ENCODE data around the gene PRKCZ. TPM values are rescaled to one million over a fixed set of nuclear protein-coding genes. Genes with fewer than 3 reads are reported as not detected.
A peak's percentile ranks its signal among the peaks of the same experiment; 100 is the strongest.

PRKCZ gene
- polyA plus RNA-seq, 4 donors, result 44.2 to 252 (median 144) TPM

DNA sequence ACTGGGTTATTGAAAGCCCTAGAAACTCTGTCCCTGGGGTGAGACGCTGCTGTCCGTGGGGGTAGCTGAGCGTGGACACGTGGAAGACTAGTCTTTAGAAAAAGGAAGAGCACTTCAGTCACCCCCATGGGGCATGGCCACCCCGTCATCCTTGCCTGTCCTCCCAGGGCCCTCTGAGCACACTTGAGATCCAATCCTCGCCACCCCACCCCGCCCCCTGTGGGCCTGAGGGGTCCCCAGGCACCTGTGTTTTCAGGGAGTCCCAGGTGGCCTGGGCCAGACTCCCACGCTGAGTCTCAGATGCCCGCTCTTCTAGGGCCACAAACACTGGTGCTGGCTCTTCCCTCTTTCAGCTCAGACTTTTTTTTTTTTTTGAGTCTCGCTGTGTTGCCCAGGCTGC is 2.5 kb downstream of the PRKCZ start:
- Histone ChIP-seq H3K36me3 (ENCODE audit: control insufficient read depth in 3 of 3, insufficient read depth in 2 of 3, low read depth in 1 of 3, low read length in 3 of 3) (peaks cover 0 to 49% (median 5%) of the 10 kb centered on the region in 3 donors), H3K9me3 (ENCODE audit: control insufficient read depth in 2 of 2, insufficient read depth in 1 of 2, low read depth in 1 of 2, low read length in 1 of 2) (no peaks in the 10 kb centered on the region), H3K4me3 (ENCODE audit: low read depth in 1 of 3, low read length in 3 of 3) (peak overlapping the region in 2 of 3 donors; percentile 91 to 93), H3K4me1 (ENCODE audit: control insufficient read depth in 3 of 3, insufficient read depth in 2 of 3, low read depth in 1 of 3, low read length in 2 of 3) (peaks cover 2 to 45% (median 4%) of the 10 kb centered on the region in 3 donors), H3K27ac (ENCODE audit: low read depth in 1 of 3, low read length in 2 of 3) (peak overlapping the region in 2 of 3 donors; percentile 83 to 90), H3K27me3 (ENCODE audit: control insufficient read depth in 3 of 3, insufficient read depth in 3 of 3, low read length in 3 of 3) (peaks cover 0 to 10% (median 0%) of the 10 kb centered on the region in 3 donors)
- WGBS, 3 donors, result 83 to 87% (median 84%) methylated on average over 10 of the region's 10 CpGs
- DNase-seq (no peak), FAIRE-seq (no peak)

DNA sequence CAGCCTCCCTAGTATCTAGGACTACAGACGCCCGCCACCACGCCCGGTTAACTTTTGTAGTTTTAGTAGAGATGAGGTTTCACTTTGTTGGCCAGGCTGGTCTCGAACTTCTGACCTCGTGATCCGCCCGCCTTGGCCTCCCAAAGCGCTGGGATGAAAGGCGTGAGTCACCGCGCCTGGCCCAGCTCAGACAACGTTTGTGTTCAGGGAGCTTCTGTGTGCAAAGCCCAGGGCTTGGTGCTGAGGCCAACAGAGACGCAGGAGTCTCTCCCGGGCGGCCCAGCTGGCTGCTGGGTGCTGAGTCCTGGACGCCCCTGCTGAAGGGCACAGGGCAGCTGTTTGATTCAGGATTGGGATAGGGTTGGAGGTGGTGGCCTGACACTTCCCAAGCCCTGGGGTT is 3.0 kb downstream of the PRKCZ start:
- H3K27ac ChIP-seq (ENCODE audit: low read depth in 1 of 3, low read length in 2 of 3), result peak overlapping the region; percentile 5 to 83 (median 50)
- H3K9me3 ChIP-seq (ENCODE audit: control insufficient read depth in 2 of 2, insufficient read depth in 1 of 2, low read depth in 1 of 2, low read length in 1 of 2), result no peaks in the 10 kb centered on the region
- peaks cover 0 to 10% (median 0%) of the 10 kb centered on the region in 3 donors for H3K27me3 ChIP-seq (ENCODE audit: control insufficient read depth in 3 of 3, insufficient read depth in 3 of 3, low read length in 3 of 3)
- 49 to 73% (median 63%) methylated on average over 17 of the region's 17 CpGs for WGBS, 3 donors
- peak in 1 of 2 donors; percentile 29 for DNase-seq
- peaks cover 0 to 52% (median 5%) of the 10 kb centered on the region in 3 donors for H3K36me3 ChIP-seq (ENCODE audit: control insufficient read depth in 3 of 3, insufficient read depth in 2 of 3, low read depth in 1 of 3, low read length in 3 of 3)
- no peak overlapping the region for H3K4me3 ChIP-seq (ENCODE audit: low read depth in 1 of 3, low read length in 3 of 3)
- FAIRE-seq, result no peak
- H3K4me1 ChIP-seq (ENCODE audit: control insufficient read depth in 3 of 3, insufficient read depth in 2 of 3, low read depth in 1 of 3, low read length in 2 of 3), result peaks cover 0 to 40% (median 3%) of the 10 kb centered on the region in 3 donors

DNA sequence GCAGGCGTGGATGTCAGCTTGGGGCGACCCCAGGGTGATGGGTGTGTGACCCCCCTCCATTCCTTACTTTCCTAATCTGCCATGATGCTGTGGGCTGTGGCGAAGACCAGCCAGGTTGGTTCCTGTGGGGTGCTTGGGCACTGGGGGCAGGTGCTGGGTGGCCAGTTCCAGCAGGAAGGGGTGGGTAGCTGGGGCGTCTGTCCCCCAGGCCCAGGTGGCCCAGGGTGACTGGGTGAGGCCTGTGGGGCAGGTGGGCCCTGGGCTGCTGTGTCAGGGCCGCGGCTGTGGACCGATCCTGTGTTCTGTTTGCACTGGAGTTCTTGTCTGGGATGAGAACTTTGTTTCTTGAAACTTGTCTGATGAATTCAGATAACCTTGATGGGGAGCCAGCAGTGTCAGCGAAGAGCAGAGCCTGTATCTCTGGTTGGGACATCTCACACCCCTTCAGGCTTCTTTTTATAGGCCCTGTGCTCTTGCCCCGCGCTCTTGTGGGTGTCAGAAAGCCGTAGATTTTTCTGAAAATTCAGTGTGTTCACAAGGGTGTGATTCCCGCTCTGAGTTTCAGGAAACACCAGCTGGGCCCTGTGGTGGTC is 3.7 kb downstream of the PRKCZ start:
- Histone ChIP-seq H3K4me3 (ENCODE audit: low read depth in 1 of 3, low read length in 3 of 3) (no peak overlapping the region), H3K4me1 (ENCODE audit: control insufficient read depth in 3 of 3, insufficient read depth in 2 of 3, low read depth in 1 of 3, low read length in 2 of 3) (peaks cover 0 to 33% (median 3%) of the 10 kb centered on the region in 3 donors), H3K27me3 (ENCODE audit: control insufficient read depth in 3 of 3, insufficient read depth in 3 of 3, low read length in 3 of 3) (peaks cover 0 to 10% (median 0%) of the 10 kb centered on the region in 3 donors), H3K27ac (ENCODE audit: low read depth in 1 of 3, low read length in 2 of 3) (peak overlapping the region in 1 of 3 donors; percentile 83), H3K36me3 (ENCODE audit: control insufficient read depth in 3 of 3, insufficient read depth in 2 of 3, low read depth in 1 of 3, low read length in 3 of 3) (peaks cover 0 to 58% (median 5%) of the 10 kb centered on the region in 3 donors), H3K9me3 (ENCODE audit: control insufficient read depth in 2 of 2, insufficient read depth in 1 of 2, low read depth in 1 of 2, low read length in 1 of 2) (no peaks in the 10 kb centered on the region)
- FAIRE-seq, result no peak
- no peak for DNase-seq
- 75 to 84% (median 84%) methylated on average over 10 to 12 of the region's 12 CpGs for WGBS, 3 donors

DNA sequence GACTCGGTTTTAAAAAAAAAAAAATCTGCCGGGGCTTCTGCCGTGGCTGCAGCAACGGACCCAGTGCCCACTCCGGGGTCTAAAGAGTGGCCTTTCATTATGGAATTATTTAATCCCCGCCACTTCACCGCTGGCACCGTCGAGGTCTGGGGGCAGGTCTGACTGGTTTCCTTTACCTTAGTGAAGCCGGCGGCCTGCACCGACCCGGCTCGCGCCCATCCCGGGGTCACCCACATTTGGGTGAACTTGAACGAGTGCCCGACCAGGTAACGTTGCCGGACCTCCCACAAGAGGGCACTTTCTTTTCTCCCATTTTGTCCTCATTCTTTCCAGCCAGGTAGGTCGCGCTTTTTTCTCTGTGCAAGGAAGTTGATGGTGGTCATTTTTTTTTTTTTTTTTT is 4.3 kb downstream of the PRKCZ start:
- peaks cover 0 to 6% (median 0%) of the 10 kb centered on the region in 3 donors for H3K27me3 ChIP-seq (ENCODE audit: control insufficient read depth in 3 of 3, insufficient read depth in 3 of 3, low read length in 3 of 3)
- FAIRE-seq (no peak), DNase-seq (no peak)
- peaks cover 0 to 64% (median 5%) of the 10 kb centered on the region in 3 donors for H3K36me3 ChIP-seq (ENCODE audit: control insufficient read depth in 3 of 3, insufficient read depth in 2 of 3, low read depth in 1 of 3, low read length in 3 of 3)
- no peak overlapping the region for H3K27ac ChIP-seq (ENCODE audit: low read depth in 1 of 3, low read length in 2 of 3)
- H3K9me3 ChIP-seq (ENCODE audit: control insufficient read depth in 2 of 2, insufficient read depth in 1 of 2, low read depth in 1 of 2, low read length in 1 of 2), result no peaks in the 10 kb centered on the region
- WGBS, 3 donors, result 82 to 86% (median 85%) methylated on average over 22 of the region's 22 CpGs
- peaks cover 0 to 27% (median 3%) of the 10 kb centered on the region in 3 donors for H3K4me1 ChIP-seq (ENCODE audit: control insufficient read depth in 3 of 3, insufficient read depth in 2 of 3, low read depth in 1 of 3, low read length in 2 of 3)
- no peak overlapping the region for H3K4me3 ChIP-seq (ENCODE audit: low read depth in 1 of 3, low read length in 3 of 3)

DNA sequence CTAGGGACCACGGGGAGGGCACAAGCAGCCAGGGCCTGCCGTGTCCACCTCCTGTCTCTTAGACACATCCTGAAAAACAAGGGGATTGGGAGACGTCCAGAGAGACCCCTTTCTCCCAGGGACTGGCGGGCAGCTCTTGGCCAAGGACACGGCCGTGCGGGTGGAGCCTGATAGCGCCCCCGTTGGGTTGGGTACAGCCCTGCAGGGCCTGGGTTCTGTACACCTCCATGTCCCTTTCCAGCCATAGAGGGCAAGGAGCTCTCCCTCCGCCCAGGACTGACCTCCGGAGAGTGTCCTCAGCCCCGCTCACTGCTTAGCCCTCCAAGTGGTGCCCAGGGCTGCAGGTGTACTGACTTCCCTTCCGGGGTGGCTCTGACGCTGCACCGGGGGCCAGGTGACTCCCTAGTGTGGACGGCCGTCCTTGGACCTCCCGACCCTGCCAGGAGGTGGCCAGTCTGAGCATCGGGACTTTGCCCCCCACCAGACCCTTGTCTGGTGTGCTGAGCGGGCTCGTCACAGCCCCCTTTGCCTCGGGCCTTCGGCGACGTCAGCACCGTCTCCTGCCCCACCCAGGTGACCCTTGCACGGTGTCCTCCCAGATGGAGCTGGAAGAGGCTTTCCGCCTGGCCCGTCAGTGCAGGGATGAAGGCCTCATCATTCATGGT is 5.8 kb downstream of the PRKCZ start:
- Histone ChIP-seq H3K36me3 (ENCODE audit: control insufficient read depth in 3 of 3, insufficient read depth in 2 of 3, low read depth in 1 of 3, low read length in 3 of 3) (peaks cover 2 to 79% (median 8%) of the 10 kb centered on the region in 3 donors), H3K27ac (ENCODE audit: low read depth in 1 of 3, low read length in 2 of 3) (peak overlapping the region in 1 of 3 donors; percentile 81), H3K9me3 (ENCODE audit: control insufficient read depth in 2 of 2, insufficient read depth in 1 of 2, low read depth in 1 of 2, low read length in 1 of 2) (no peaks in the 10 kb centered on the region), H3K4me1 (ENCODE audit: control insufficient read depth in 3 of 3, insufficient read depth in 2 of 3, low read depth in 1 of 3, low read length in 2 of 3) (peaks cover 0 to 24% (median 3%) of the 10 kb centered on the region in 3 donors), H3K4me3 (ENCODE audit: low read depth in 1 of 3, low read length in 3 of 3) (no peak overlapping the region), H3K27me3 (ENCODE audit: control insufficient read depth in 3 of 3, insufficient read depth in 3 of 3, low read length in 3 of 3) (no peaks in the 10 kb centered on the region)
- WGBS, 3 donors, result 89 to 91% (median 90%) methylated on average over 29 of the region's 29 CpGs
- no peak for FAIRE-seq
- DNase-seq, result peak in 1 of 2 donors; percentile 33

DNA sequence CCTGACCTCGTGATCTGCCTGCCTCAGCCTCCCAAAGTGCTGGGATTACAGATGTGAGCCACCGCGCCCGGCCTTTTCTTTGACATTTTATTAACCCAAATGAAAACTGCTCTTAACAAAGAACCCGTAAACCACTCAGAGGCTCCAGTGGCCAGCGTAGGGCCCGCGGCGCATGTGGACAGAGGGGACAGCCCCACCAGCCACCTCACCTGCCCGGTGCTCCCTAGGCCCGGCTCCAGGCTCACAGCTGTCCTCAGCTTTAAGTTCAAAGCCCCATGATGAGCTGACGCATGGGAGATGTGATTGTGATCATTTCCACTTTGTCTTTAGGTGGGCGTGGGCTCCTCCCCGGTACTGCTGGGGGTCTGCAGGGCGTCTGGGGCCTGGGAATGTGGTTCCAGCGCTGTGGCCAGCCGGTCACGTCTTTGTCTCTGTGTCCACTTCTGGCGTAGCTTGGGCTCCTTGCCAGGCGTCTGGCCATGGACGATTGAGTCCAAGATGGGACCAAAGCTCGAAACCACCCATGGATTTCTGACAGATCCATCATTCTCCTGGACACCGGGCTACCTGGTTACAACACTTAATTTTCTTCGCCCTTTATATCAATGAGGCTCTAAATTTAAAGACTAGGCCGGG is 6.9 kb downstream of the PRKCZ start:
- FAIRE-seq (no peak), DNase-seq (no peak)
- H3K27ac ChIP-seq (ENCODE audit: low read depth in 1 of 3, low read length in 2 of 3), result no peak overlapping the region
- no peak overlapping the region for H3K4me3 ChIP-seq (ENCODE audit: low read depth in 1 of 3, low read length in 3 of 3)
- H3K4me1 ChIP-seq (ENCODE audit: control insufficient read depth in 3 of 3, insufficient read depth in 2 of 3, low read depth in 1 of 3, low read length in 2 of 3), result peaks cover 0 to 20% (median 0%) of the 10 kb centered on the region in 3 donors
- H3K27me3 ChIP-seq (ENCODE audit: control insufficient read depth in 3 of 3, insufficient read depth in 3 of 3, low read length in 3 of 3), result no peaks in the 10 kb centered on the region
- H3K36me3 ChIP-seq (ENCODE audit: control insufficient read depth in 3 of 3, insufficient read depth in 2 of 3, low read depth in 1 of 3, low read length in 3 of 3), result peaks cover 2 to 89% (median 8%) of the 10 kb centered on the region in 3 donors
- H3K9me3 ChIP-seq (ENCODE audit: control insufficient read depth in 2 of 2, insufficient read depth in 1 of 2, low read depth in 1 of 2, low read length in 1 of 2), result no peaks in the 10 kb centered on the region
- 93 to 94% (median 94%) methylated on average over 25 of the region's 25 CpGs for WGBS, 3 donors

DNA sequence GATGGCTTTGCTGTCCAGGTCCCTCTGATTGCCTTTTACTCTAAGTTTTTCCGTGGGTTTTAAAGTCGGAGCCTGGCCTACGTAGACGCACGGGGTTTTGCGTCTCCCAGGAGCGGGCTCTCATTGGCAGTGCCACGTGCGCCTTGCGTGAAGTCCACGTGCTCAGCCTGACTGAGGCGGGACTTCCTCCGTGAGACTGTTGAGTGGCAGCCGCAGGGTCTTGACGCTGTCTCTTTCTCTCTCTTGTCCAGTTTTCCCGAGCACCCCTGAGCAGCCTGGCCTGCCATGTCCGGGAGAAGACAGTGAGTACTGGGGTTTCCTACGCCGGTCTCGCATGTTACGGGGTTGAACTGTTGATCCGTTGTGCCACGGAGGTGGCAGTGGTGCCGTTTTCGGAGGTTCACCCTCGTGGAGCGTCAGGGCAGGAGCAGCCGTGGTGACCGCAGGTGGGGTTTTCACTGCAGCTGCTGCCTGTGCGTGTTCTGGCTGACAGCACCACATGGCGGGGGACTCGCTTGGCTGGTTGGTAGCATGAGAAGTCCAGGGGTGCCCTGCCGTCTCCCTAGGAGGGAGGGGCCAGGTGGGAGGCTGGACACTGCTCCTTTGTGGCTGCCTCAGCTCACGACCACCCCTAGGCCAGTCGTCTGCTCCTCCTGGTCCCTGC is 9.2 kb downstream of the PRKCZ start:
- H3K4me3 ChIP-seq (ENCODE audit: low read depth in 1 of 3, low read length in 3 of 3), result no peak overlapping the region
- DNase-seq (no peak), FAIRE-seq (no peak)
- H3K36me3 ChIP-seq (ENCODE audit: control insufficient read depth in 3 of 3, insufficient read depth in 2 of 3, low read depth in 1 of 3, low read length in 3 of 3), result peaks cover 3 to 82% (median 13%) of the 10 kb centered on the region in 3 donors
- peaks cover 0 to 1% of the 10 kb centered on the region in 2 donors for H3K9me3 ChIP-seq (ENCODE audit: control insufficient read depth in 2 of 2, insufficient read depth in 1 of 2, low read depth in 1 of 2, low read length in 1 of 2)
- H3K27me3 ChIP-seq (ENCODE audit: control insufficient read depth in 3 of 3, insufficient read depth in 3 of 3, low read length in 3 of 3), result no peaks in the 10 kb centered on the region
- H3K4me1 ChIP-seq (ENCODE audit: control insufficient read depth in 3 of 3, insufficient read depth in 2 of 3, low read depth in 1 of 3, low read length in 2 of 3), result no peaks in the 10 kb centered on the region
- 89 to 96% (median 94%) methylated on average over 32 to 35 of the region's 35 CpGs for WGBS, 3 donors
- H3K27ac ChIP-seq (ENCODE audit: low read depth in 1 of 3, low read length in 2 of 3), result no peak overlapping the region

DNA sequence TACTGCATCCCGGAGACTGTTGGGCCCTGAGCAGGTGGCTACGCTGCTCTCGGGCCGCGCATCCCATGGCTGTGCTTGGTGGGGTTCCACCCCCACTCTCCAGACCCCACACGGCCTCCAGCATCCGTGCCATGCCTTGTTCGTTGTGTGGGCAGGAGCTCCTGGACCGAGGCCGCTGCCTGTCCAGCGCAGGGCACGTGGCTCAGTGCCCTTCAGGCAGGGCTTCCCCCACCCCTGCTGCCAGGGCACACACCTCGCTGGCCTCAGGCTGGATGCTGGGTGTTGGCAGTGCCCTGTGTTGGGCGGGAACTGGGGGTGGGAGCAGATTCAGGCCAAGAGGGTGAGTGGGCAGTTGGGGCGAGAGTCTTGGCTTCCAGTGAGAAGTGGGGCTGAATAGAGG is 9.9 kb downstream of the PRKCZ start:
- Histone ChIP-seq H3K9me3 (ENCODE audit: control insufficient read depth in 2 of 2, insufficient read depth in 1 of 2, low read depth in 1 of 2, low read length in 1 of 2) (peaks cover 0 to 5% of the 10 kb centered on the region in 2 donors), H3K4me3 (ENCODE audit: low read depth in 1 of 3, low read length in 3 of 3) (no peak overlapping the region), H3K4me1 (ENCODE audit: control insufficient read depth in 3 of 3, insufficient read depth in 2 of 3, low read depth in 1 of 3, low read length in 2 of 3) (no peaks in the 10 kb centered on the region), H3K27me3 (ENCODE audit: control insufficient read depth in 3 of 3, insufficient read depth in 3 of 3, low read length in 3 of 3) (no peaks in the 10 kb centered on the region), H3K27ac (ENCODE audit: low read depth in 1 of 3, low read length in 2 of 3) (no peak overlapping the region), H3K36me3 (ENCODE audit: control insufficient read depth in 3 of 3, insufficient read depth in 2 of 3, low read depth in 1 of 3, low read length in 3 of 3) (peaks cover 5 to 79% (median 16%) of the 10 kb centered on the region in 3 donors)
- DNase-seq (no peak), FAIRE-seq (no peak)
- 91 to 96% (median 93%) methylated on average over 15 of the region's 15 CpGs for WGBS, 3 donors

Measured in small intestine (tissue), 7 donors.